HepG2 (cell line): ENCODE results near the gene RAMP1. TPM values are rescaled to one million over a fixed set of nuclear protein-coding genes. Genes with fewer than 3 reads are reported as not detected.

Experiments
- ATAC-seq: fragments of 200-7000 bp; cut with Tn5 transposase; 3 replicates; pipeline ENCODE4 v1.9.1; 2020; ENCODE audit warnings: mild to moderate bottlenecking, moderate library complexity
- BruUV-seq: library from RNA; stranded (reverse); fragments of 400-500 nt; replicated peaks from 2 replicates; lab custom pipeline; 2021; lab: Mats Ljungman, UMichigan
- CTCF ChIA-PET: fragments of 300-600 bp; formaldehyde crosslinking; extraction: SDS; loops from one replicate; lab custom pipeline; 2021; ENCODE audit warnings: low total read pairs, inconsistent platforms, low intra/inter-chr PET ratio; lab: Yijun Ruan, JAX
- POLR2A ChIA-PET: fragments of 350-600 bp; sonication (Branson Sonifier 250); formaldehyde crosslinking; loops from one replicate; lab custom pipeline; 2020; ENCODE audit warnings: antibody characterized with exemption, inconsistent platforms; lab: Yijun Ruan, JAX
- DNase-seq: peaks from one replicate; pipeline ENCODE4 v3.0.0-alpha.2; 2015; ENCODE audit warnings: low spot score
- FAIRE-seq: peaks from 3 replicates; lab custom pipeline; 2011; peaks lifted over from hg19 to GRCh38; lab: Jason Lieb, UNC
- H2AFZ ChIP-seq: one replicate; pipeline ENCODE4 v1.6.1; 2011; ENCODE audit warnings: low read length, inconsistent platforms
- H3K27ac ChIP-seq: fragments of 300-600 bp; 3 replicates; pipeline ENCODE4 v1.8.0; 2011; ENCODE audit warnings: mixed run types, mild to moderate bottlenecking, mixed read lengths, low read length, inconsistent platforms; ENCODE audit not compliant: insufficient read depth; ENCODE audit errors: extremely low read length
- H3K27me3 ChIP-seq, 2 experiments: fragments of 200-600 bp in 1 of 2; 2 replicates in 1 of 2; 3 replicates in 1 of 2; pipeline versions ENCODE4 v1.6.0 to v1.8.0; 2011; ENCODE audit warnings: low read length in 2 of 2, mild to moderate bottlenecking in 2 of 2, moderate library complexity in 2 of 2, inconsistent platforms in 1 of 2; ENCODE audit not compliant: insufficient read depth in 2 of 2, control insufficient read depth in 1 of 2
- H3K36me3 ChIP-seq, 2 experiments: fragments of 200-600 bp in 1 of 2; replicated peaks in 1 of 2; 2 replicates in 1 of 2; 3 replicates in 1 of 2; pipeline versions ENCODE4 v1.5.1 to v1.8.0; 2011; ENCODE audit warnings: low read length in 2 of 2, inconsistent platforms in 1 of 2; ENCODE audit not compliant: insufficient read depth in 2 of 2, control insufficient read depth in 1 of 2
- H3K4me1 ChIP-seq: 2 replicates; pipeline ENCODE4 v1.5.1; 2012; ENCODE audit warnings: low read length, inconsistent platforms; ENCODE audit not compliant: insufficient read depth
- H3K4me2 ChIP-seq: 2 replicates; pipeline ENCODE4 v1.6.0; 2011; ENCODE audit warnings: low read depth, low read length, inconsistent platforms
- H3K4me3 ChIP-seq, 3 experiments: fragments of 200-600 bp in 1 of 3; sonication (generic), shearing (Covaris generic) in 1 of 3; replicated peaks in 1 of 3; 2 replicates each; pipeline ENCODE4 v1.5.1; 2011 to 2016; ENCODE audit warnings: low read length in 3 of 3, inconsistent platforms in 2 of 3, low read depth in 2 of 3, mild to moderate bottlenecking in 2 of 3, control low read depth in 1 of 3, mixed read lengths in 1 of 3; ENCODE audit not compliant: insufficient read depth in 1 of 3
- H3K79me2 ChIP-seq: one replicate; pipeline ENCODE4 v1.6.1; 2011; ENCODE audit warnings: low read length, inconsistent platforms; ENCODE audit not compliant: insufficient read depth
- H3K9ac ChIP-seq: 2 replicates; pipeline ENCODE4 v1.6.0; 2011; ENCODE audit warnings: mild to moderate bottlenecking, low read depth, low read length, inconsistent platforms; ENCODE audit not compliant: insufficient read depth
- H3K9me3 ChIP-seq: 2 replicates; pipeline ENCODE4 v1.5.1; 2012; ENCODE audit warnings: mild to moderate bottlenecking, low read length
- H4K20me1 ChIP-seq: 2 replicates; pipeline ENCODE4 v1.6.0; 2011; ENCODE audit warnings: inconsistent platforms, mild to moderate bottlenecking, low read length, moderate library complexity; ENCODE audit not compliant: insufficient read depth
- AGO2 ChIP-seq: fragments of 200-400 bp; formaldehyde crosslinking; optimal IDR thresholded peaks from 2 replicates; pipeline ENCODE3; 2017; ENCODE audit warnings: mild to moderate bottlenecking, low read depth, low read length, moderate library complexity
- ATF7 ChIP-seq, 2 experiments: fragments of 450-650 bp in 1 of 2; sonication (generic) in 1 of 2; formaldehyde crosslinking in 1 of 2; IDR thresholded peaks; 2 replicates each; pipeline versions ENCODE4 v1.4.0 to v1.6.1; 2016 to 2020; ENCODE audit warnings: antibody characterized with exemption in 1 of 2, mild to moderate bottlenecking in 1 of 2, missing genetic modification reagents in 1 of 2
- CREB1 ChIP-seq, 2 experiments: fragments of 450-650 bp in 1 of 2; IDR thresholded peaks; 2 replicates each; pipeline ENCODE4 v1.6.1; 2016 to 2017; ENCODE audit warnings: control low read depth in 1 of 2, mild to moderate bottlenecking in 1 of 2, missing compliant biosample characterization in 1 of 2, missing genetic modification characterization in 1 of 2
- FOXM1 ChIP-seq: sonication (generic); formaldehyde crosslinking; IDR thresholded peaks from 2 replicates; pipeline ENCODE4 v1.5.0; 2020; ENCODE audit warnings: missing genetic modification reagents
- IKZF1 ChIP-seq: fragments of 450-650 bp; IDR thresholded peaks from 2 replicates; pipeline ENCODE4 v1.7.1; 2016
- KLF11 ChIP-seq: IDR thresholded peaks from 2 replicates; pipeline ENCODE4 v1.6.1; 2016; ENCODE audit warnings: missing compliant biosample characterization
- MIER3 ChIP-seq: IDR thresholded peaks from 2 replicates; pipeline ENCODE4 v1.6.1; 2016; ENCODE audit warnings: missing compliant biosample characterization, borderline replicate concordance
- NBN ChIP-seq: fragments of 450-650 bp; conservative IDR thresholded peaks from 2 replicates; pipeline ENCODE4 v1.6.1; 2017
- NONO ChIP-seq, 2 experiments: fragments of 450-650 bp in 1 of 2; sonication (generic) in 1 of 2; formaldehyde crosslinking in 1 of 2; IDR thresholded peaks in 1 of 2; conservative IDR thresholded peaks in 1 of 2; 2 replicates each; pipeline versions ENCODE4 v1.6.1 to v1.8.0; 2017 to 2022; ENCODE audit warnings: mild to moderate bottlenecking in 1 of 2, missing genetic modification reagents in 1 of 2, moderate library complexity in 1 of 2
- RAD51 ChIP-seq: fragments of 450-650 bp; IDR thresholded peaks from 2 replicates; pipeline ENCODE4 v1.6.1; 2016; ENCODE audit warnings: borderline replicate concordance
- SOX6 ChIP-seq, 2 experiments: fragments of 450-650 bp in 1 of 2; sonication (generic) in 1 of 2; formaldehyde crosslinking in 1 of 2; IDR thresholded peaks; 2 replicates each; pipeline versions ENCODE4 v1.4.0 to v1.6.1; 2017 to 2020; ENCODE audit warnings: antibody characterized with exemption in 1 of 2, mild to moderate bottlenecking in 1 of 2, missing genetic modification reagents in 1 of 2
- SP1 ChIP-seq, 2 experiments: fragments of 450-650 bp in 1 of 2; sonication (generic) in 1 of 2; formaldehyde crosslinking in 1 of 2; IDR thresholded peaks; 2 replicates each; pipeline versions ENCODE4 v1.4.0 to v1.6.1; 2016 to 2020; ENCODE audit warnings: missing genetic modification reagents in 1 of 2
- ZNF567 ChIP-seq: sonication (generic); formaldehyde crosslinking; IDR thresholded peaks from 2 replicates; pipeline ENCODE4 v1.8.1; 2023; ENCODE audit warnings: mild to moderate bottlenecking, missing genetic modification reagents, borderline replicate concordance
- WGBS: methylation state at CpG from one replicate; pipeline ENCODE4 v1.1.6; 2017; ENCODE audit warnings: low lambda C conversion rate; 5-methylcytosine and 5-hydroxymethylcytosine counted together
- in situ Hi-C: cut with HindIII; loops from 2 replicates; pipeline ENCODE4 v1.10.0; 2017; ENCODE audit warnings: low pct_unique_long_range_greater_than_20kb; ENCODE audit not compliant: extremely low pct_ligation_motif_present
- intact Hi-C: fragments of 100-400 bp; cut with micrococcal nuclease; formaldehyde crosslinking; loops from one replicate; pipeline ENCODE4 v1.10.0; 2022; ENCODE audit not compliant: unreplicated experiment
- polyA plus RNA-seq, 8 experiments: library from polyadenylated mRNA; depleted of rRNA in 3 of 8; stranded (reverse) in 7 of 8; unstranded in 1 of 8; fragments of >200 nt; fragmentation: Illumina TruSeq in 4 of 8; extraction: Trizol in 4 of 8; gene quantifications; 2 replicates each; pipeline versions ENCODE4 v1.2.1 to v1.2.3, GENCODE V29; 2011 to 2016; ENCODE audit warnings: low read depth in 4 of 8, missing spikeins in 1 of 8, mixed read lengths in 1 of 8; ENCODE audit not compliant: insufficient read depth in 1 of 8
- total RNA-seq, 5 experiments: library from RNA; depleted of rRNA; stranded (reverse); fragments of >200 nt; fragmentation: Illumina TruSeq; extraction: Trizol; gene quantifications; 2 replicates each; pipeline ENCODE4 v1.2.3, GENCODE V29; 2016; ENCODE audit warnings: low read depth in 1 of 5
- TF ChIP-seq, protein P1 (sequence below): fragments of 450-650 bp; IDR thresholded peaks from 2 replicates; pipeline ENCODE4 v1.6.1; 2016
- TF ChIP-seq, protein P2 (sequence below): fragments of 450-650 bp; IDR thresholded peaks from 2 replicates; pipeline ENCODE4 v1.6.1; 2017

RAMP1 gene
- total and polyA plus RNA-seq, 2 of the 13 experiments (the other 11 are each of a cell fraction or from before 2014, with no cell fraction given) = 0.29 to 0.61 TPM

DNA sequence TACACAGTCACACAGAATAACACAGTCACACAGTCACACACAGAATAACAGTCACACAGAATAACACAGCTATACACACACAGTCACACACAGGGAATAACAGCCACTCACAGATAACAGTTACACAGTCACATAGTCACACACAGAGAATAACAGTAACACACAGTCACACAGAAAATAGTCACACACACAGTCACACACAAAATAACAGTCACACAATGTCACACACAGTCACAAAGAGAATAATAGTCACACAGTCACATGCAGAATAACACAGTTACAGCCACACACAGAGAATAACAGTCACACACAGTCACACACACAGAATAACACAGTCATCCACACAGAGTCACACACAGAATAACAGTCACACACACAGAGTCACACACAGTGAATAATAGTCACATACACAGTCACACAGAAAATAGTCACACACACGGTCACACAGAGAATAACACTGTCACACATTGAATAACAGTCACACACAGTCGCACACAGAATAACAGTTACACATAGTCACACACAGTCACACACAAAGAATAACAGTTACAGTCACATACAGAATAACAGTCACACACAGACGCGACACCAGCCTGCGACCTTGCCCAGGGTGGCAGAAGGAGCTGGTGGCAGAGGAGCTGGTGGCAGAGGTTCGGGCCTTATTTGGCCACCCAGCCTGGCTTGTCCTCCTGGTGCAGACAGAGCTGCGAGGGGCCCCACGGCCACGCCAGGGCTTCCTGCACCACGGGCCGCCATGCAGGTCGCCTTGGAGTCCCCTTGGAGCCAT lies 51.3 kb downstream of the RAMP1 start:
- Histone ChIP-seq H2AFZ (no peak overlapping the region), H3K4me3 (no peak overlapping the region), H3K9ac (no peak overlapping the region), H4K20me1 (no peaks in the 10 kb centered on the region), H3K36me3 (no peaks in the 10 kb centered on the region), H3K4me2 (no peak overlapping the region), H3K79me2 (no peaks in the 10 kb centered on the region), H3K27ac (no peak overlapping the region), H3K4me1 (no peaks in the 10 kb centered on the region), H3K9me3 (no peaks in the 10 kb centered on the region), H3K27me3 (peaks cover 8 to 38% of the 10 kb centered on the region in 2 experiments)
- FAIRE-seq (no peak), DNase-seq (no peak), ATAC-seq (no peak)
- in situ Hi-C loops (no loop called here), intact Hi-C loops (no loop called here)
- POLR2A ChIA-PET = no interaction called here
- CTCF ChIA-PET = no interaction called here
- WGBS = 44% methylated on average over 10 of the region's 12 CpGs
- no TSS peak for BruUV-seq
- TF ChIP-seq KLF11 = no peak
- TF ChIP-seq, protein P1, sequence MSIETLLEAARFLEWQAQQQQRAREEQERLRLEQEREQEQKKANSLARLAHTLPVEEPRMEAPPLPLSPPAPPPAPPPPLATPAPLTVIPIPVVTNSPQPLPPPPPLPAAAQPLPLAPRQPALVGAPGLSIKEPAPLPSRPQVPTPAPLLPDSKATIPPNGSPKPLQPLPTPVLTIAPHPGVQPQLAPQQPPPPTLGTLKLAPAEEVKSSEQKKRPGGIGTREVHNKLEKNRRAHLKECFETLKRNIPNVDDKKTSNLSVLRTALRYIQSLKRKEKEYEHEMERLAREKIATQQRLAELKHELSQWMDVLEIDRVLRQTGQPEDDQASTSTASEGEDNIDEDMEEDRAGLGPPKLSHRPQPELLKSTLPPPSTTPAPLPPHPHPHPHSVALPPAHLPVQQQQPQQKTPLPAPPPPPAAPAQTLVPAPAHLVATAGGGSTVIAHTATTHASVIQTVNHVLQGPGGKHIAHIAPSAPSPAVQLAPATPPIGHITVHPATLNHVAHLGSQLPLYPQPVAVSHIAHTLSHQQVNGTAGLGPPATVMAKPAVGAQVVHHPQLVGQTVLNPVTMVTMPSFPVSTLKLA = peak; percentile 2; the same call in 1 of the 2 replicates
- TF ChIP-seq NONO (IDR thresholded peaks at IDR 0.05) = 0 out of 2 replicates have a peak, but pooled peaks have one; percentile 73
- no peak for TF ChIP-seq NONO (CRISPR knock-in tag; conservative IDR thresholded peaks at IDR 0.05)
- TF ChIP-seq RAD51 = 0 out of 2 replicates have a peak, but pooled peaks have one; percentile 3
- TF ChIP-seq AGO2 = no peak
- TF ChIP-seq SP1 (IDR thresholded peaks at IDR 0.05) = peak; percentile 8; the same call in 1 of the 2 replicates
- no peak for TF ChIP-seq SP1 (CRISPR knock-in tag; IDR thresholded peaks at IDR 0.05)
- TF ChIP-seq MIER3 (CRISPR knock-in tag) = no peak
- TF ChIP-seq SOX6 (IDR thresholded peaks at IDR 0.05) = 0 out of 2 replicates have a peak, but pooled peaks have one; percentile 6
- TF ChIP-seq SOX6 (CRISPR knock-in tag; IDR thresholded peaks at IDR 0.05) = no peak
- TF ChIP-seq NBN = 0 out of 2 replicates have a peak, but pooled peaks have one; percentile 81
- TF ChIP-seq IKZF1 = 0 out of 2 replicates have a peak, but pooled peaks have one; percentile 50
- no peak for TF ChIP-seq ZNF567 (CRISPR knock-in tag)
- TF ChIP-seq, protein P2, sequence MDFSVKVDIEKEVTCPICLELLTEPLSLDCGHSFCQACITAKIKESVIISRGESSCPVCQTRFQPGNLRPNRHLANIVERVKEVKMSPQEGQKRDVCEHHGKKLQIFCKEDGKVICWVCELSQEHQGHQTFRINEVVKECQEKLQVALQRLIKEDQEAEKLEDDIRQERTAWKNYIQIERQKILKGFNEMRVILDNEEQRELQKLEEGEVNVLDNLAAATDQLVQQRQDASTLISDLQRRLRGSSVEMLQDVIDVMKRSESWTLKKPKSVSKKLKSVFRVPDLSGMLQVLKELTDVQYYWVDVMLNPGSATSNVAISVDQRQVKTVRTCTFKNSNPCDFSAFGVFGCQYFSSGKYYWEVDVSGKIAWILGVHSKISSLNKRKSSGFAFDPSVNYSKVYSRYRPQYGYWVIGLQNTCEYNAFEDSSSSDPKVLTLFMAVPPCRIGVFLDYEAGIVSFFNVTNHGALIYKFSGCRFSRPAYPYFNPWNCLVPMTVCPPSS = 0 out of 2 replicates have a peak, but pooled peaks have one; percentile 5
- 0 out of 2 replicates have a peak, but pooled peaks have one; percentile 8 for TF ChIP-seq ATF7 (IDR thresholded peaks at IDR 0.05)
- TF ChIP-seq ATF7 (CRISPR knock-in tag; IDR thresholded peaks at IDR 0.05) = no peak
- no peak for TF ChIP-seq FOXM1 (CRISPR knock-in tag)
- peak; percentile 76 for TF ChIP-seq CREB1 (IDR thresholded peaks at IDR 0.05)
- no peak for TF ChIP-seq CREB1 (CRISPR knock-in tag; IDR thresholded peaks at IDR 0.05)
